Measurements from ENCODE around the gene IGHMBP2.

DNA sequence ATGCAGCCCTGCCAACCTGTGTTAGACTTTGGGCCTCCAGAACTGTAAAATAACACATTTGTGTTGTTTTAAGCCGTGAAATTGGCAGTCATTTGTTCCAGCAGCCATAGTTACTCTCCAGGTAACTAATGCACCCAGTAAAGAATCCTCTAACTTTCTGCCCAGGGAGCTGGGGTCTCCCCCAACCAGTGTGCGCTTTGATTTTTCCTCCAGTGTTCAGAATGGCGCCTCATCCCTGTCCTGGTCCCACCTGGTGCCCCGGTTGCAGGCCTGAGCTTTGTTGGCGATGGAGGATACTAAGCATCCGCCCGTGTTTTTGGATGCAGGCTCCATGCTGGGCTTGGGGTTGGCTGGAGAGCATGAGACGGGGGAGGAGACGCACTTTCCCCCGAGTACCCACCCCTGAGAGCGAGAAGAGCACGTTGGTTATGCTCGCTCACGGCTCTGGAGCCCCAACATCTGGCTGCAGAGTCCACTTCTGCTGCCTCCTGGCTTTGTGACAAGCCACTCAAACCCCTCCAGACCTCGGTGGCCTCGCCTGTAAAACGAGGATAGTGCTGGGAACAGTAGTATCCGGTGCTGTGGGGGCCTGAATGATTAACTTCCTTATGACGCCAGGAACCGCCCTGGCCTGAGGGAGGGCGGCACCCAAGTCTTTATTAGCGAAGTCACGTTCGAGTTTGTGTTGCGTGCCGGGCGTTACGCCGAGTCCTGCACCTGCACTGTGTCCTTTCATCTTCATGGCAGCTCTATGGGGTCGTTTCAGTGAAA is 51.3 kb downstream of the IGHMBP2 start:
- TF ChIP-seq POLR2A (IDR thresholded peaks at IDR 0.05) = no peak
- no peak for TF ChIP-seq CTCF (IDR thresholded peaks at IDR 0.05)
